ENCODE data around the gene TSPO2. TPM values are rescaled to one million over a fixed set of nuclear protein-coding genes. Genes with fewer than 3 reads are reported as not detected.

TSPO2 gene
- total RNA-seq, 4 donors from 2014 or later: not detected

DNA sequence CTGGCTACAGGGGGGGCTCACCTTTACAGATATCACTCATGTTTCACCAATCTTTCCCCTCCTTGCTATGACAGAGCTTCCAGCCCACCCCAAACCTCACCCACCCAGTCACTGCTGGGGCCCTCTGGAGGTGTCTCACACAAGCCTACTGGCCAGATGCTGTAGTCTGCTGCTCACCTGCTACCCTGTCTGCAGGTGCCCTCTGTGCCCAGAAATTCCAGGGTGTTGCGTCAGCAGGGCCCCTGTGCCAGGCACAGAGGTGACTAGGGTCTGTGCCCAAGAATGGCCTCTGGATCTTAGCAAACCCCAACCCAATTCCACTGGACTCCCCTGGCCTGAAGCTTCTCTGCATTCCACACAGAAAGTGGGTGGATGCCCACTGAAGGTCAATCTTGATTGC is 24.6 kb upstream of the TSPO2 start:
- TF ChIP-seq, protein P1, sequence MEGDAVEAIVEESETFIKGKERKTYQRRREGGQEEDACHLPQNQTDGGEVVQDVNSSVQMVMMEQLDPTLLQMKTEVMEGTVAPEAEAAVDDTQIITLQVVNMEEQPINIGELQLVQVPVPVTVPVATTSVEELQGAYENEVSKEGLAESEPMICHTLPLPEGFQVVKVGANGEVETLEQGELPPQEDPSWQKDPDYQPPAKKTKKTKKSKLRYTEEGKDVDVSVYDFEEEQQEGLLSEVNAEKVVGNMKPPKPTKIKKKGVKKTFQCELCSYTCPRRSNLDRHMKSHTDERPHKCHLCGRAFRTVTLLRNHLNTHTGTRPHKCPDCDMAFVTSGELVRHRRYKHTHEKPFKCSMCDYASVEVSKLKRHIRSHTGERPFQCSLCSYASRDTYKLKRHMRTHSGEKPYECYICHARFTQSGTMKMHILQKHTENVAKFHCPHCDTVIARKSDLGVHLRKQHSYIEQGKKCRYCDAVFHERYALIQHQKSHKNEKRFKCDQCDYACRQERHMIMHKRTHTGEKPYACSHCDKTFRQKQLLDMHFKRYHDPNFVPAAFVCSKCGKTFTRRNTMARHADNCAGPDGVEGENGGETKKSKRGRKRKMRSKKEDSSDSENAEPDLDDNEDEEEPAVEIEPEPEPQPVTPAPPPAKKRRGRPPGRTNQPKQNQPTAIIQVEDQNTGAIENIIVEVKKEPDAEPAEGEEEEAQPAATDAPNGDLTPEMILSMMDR (IDR thresholded peaks at IDR 0.05; ENCODE audit: low read depth): no peak

DNA sequence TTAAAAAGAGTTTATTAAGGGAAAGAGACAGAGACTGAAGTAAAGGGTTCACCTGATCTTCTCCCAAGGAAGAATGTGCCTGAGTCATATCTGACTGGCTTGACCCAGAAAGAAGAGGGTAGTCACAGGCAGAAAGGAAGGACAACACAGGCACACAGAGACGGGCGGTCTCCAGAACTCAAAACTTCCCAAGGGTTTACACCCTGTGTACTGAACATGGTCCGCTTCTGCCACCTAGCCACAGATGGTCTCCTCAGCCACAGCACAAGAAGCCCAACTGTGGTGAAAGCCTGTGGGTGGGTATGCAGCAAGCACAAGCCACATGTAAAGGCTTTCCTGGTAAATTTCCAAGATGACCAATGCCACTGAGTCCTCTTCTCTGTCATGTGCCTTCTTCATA is 20.4 kb upstream of the TSPO2 start:
- TF ChIP-seq, protein P1 (IDR thresholded peaks at IDR 0.05; ENCODE audit: low read depth): no peak

DNA sequence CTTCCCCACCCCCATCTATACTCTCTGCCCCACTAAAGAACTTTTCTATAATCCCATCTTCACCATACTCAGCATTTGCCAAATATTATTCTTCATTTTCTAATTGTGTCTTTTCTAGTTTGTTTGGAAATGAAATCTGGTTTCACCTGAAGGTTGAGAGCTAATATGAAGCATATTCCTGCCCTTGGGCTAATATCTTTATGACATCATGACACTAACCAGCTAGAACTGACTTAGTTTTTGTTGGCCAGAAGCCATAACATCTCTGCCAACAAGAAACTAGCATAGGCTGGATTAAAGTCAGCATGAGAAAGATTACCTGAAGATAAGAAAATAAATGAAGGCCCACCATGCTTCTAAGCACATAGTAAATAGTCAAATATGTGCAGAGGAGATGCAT is 20.0 kb upstream of the TSPO2 start:
- TF ChIP-seq, protein P1 (IDR thresholded peaks at IDR 0.05; ENCODE audit: low read depth): no peak

DNA sequence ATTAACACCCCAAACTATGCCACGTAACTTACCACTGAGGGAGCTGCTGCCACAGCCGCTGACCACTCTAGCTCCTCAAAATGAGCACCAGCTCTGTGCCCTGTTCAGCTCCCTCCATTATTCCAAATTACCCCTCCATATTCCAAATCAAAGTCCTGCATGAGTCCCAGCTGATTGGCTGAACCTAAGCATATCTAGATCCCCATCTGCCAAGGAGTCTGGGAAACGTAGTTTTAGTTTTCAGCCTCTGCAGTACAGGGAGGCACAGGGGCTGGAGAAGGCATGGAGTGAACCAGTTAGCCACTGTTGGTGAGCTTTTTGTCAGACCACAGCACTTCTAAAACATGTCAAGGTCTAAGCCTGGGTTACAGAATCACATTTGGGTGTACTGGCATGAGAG is 19.2 kb upstream of the TSPO2 start:
- TF ChIP-seq, protein P1 (IDR thresholded peaks at IDR 0.05; ENCODE audit: low read depth): no peak

DNA sequence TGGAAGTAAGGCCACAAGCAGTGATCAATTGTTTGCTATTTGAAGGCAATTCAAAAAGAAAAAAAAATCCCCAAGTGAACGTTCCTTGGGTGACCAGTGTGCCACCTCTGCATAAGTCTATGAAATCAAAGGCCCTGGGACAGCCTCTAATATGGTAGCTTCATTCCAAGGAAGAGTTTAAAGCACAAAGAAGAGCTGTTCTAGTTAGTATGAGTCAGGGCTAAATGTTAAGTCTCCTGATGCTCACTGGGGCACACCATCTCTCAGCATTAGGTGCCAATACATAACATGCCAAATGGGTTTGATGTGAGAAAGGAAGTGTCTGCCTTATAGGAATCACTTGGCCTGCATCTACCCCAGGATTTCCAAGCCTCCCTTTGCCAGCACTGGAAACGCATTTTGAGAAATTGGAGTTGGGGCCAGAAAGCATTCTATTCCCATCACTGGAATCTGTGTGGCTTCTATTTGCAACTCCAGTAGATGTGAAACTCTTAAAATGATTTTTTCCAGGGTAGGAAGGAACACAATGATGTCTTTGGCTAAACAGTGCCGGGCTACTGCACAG is 16.2 kb upstream of the TSPO2 start:
- TF ChIP-seq, protein P1 (IDR thresholded peaks at IDR 0.05; ENCODE audit: low read depth): no peak

DNA sequence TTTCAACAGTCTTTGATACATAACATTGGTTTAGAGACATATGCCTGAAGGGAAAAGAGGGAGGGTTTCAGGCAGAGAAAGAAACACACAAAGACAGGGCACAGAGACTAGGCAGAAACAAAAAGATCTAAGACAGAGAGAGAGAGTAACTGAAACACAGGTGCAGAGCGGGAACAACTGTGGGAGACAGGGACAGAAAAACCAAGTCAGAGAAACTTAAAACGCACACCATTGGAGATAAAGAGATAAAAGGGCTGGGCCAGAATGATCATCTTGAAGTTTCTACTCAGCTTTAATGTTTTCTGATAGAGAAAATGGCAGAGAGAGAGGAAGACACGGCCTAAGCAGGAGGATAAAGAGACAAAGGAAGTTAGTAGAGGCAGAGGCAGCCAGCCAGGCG is 15.0 kb upstream of the TSPO2 start:
- TF ChIP-seq, protein P1 (IDR thresholded peaks at IDR 0.05; ENCODE audit: low read depth): no peak

DNA sequence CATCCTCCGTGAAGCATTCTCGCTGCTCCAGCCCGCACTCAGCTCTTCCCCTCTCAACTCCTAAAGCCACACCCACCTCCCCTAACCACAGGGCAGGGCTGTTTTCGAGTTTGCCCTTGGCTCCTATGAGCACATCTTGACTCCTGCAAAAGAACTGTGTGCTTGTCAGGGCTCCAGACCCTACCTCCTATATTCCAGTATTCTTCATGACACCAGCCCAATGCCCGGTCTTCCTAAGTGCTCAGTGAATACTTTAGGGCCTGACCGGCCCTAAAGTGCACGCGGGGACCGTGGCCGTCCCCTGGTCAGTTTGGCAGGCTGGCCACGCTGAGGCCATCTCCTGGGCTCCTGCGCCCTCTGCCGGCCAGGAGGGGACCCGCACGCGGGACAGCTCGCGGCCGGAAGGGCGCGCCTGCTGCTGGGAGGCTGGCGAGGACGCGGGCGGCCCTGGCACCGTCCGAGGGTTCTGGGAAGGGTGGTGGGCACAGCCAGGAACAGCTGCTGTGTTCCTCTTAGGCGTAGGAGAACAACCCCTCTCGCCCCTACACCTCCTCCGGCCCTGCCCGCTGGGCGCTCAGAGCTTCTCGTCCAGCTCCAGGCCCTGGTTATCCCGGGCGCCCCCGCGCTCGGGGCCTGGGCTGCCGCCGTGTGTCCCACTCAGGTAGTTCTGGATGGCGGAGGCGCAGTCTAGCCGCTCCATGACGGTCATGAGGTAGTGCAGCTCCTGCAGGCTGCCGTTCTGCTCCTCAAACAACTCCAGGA is 14.3 kb upstream of the TSPO2 start:
- TF ChIP-seq, protein P1 (IDR thresholded peaks at IDR 0.05; ENCODE audit: low read depth): no peak

All from subcutaneous adipose tissue (tissue), 4 donors.